Trophoblast cell (in vitro differentiated cells and primary cell): ENCODE results near the gene MACO1.

Experiments used
- DNase-seq, 2 donors: peaks; one replicate each; pipeline ENCODE4 v3.0.0-alpha.2; 2016
- H2AFZ ChIP-seq: 2 replicates; pipeline ENCODE4 v1.6.1; 2013; ENCODE audit warnings: low read length, moderate library complexity, mild to moderate bottlenecking; ENCODE audit not compliant: insufficient read depth, poor library complexity
- H2AK5ac ChIP-seq: 2 replicates; pipeline ENCODE4 v1.6.1; 2013; ENCODE audit warnings: mild to moderate bottlenecking, low read length
- H2BK120ac ChIP-seq: 2 replicates; pipeline ENCODE4 v1.6.1; 2013; ENCODE audit warnings: low read length, mild to moderate bottlenecking, moderate library complexity; ENCODE audit not compliant: insufficient read depth, poor library complexity
- H2BK12ac ChIP-seq: 2 replicates; pipeline ENCODE4 v1.6.1; 2013; ENCODE audit warnings: mild to moderate bottlenecking, low read length, moderate library complexity
- H2BK5ac ChIP-seq: 2 replicates; pipeline ENCODE4 v1.6.1; 2013; ENCODE audit warnings: low read length, low read depth, moderate library complexity, mild to moderate bottlenecking; ENCODE audit not compliant: poor library complexity
- H3K14ac ChIP-seq: 2 replicates; pipeline ENCODE4 v1.6.1; 2013; ENCODE audit warnings: mild to moderate bottlenecking, low read length
- H3K18ac ChIP-seq: 2 replicates; pipeline ENCODE4 v1.6.1; 2013; ENCODE audit warnings: mild to moderate bottlenecking, low read length
- H3K23ac ChIP-seq: 2 replicates; pipeline ENCODE4 v1.6.1; 2013; ENCODE audit warnings: low read length
- H3K27ac ChIP-seq: 2 replicates; pipeline ENCODE4 v1.5.1; 2013; ENCODE audit warnings: low read depth, mild to moderate bottlenecking, inconsistent platforms, low read length, moderate library complexity
- H3K27me3 ChIP-seq: 2 replicates; pipeline ENCODE4 v1.6.1; 2013; ENCODE audit warnings: inconsistent platforms, mild to moderate bottlenecking, low read length, moderate library complexity; ENCODE audit not compliant: insufficient read depth
- H3K36me3 ChIP-seq, 2 experiments: 1 replicate in 1 of 2; 2 replicates in 1 of 2; pipeline ENCODE4 v1.6.1; 2013; ENCODE audit warnings: low read length in 2 of 2, mild to moderate bottlenecking in 2 of 2, moderate library complexity in 1 of 2; ENCODE audit not compliant: insufficient read depth in 2 of 2, control insufficient read depth in 1 of 2
- H3K4ac ChIP-seq: 2 replicates; pipeline ENCODE4 v1.6.1; 2013; ENCODE audit warnings: low read depth, mild to moderate bottlenecking, low read length, moderate library complexity
- H3K4me1 ChIP-seq, 2 experiments: 1 replicate in 1 of 2; 2 replicates in 1 of 2; pipeline ENCODE4 v1.6.1; 2013; ENCODE audit warnings: low read length in 2 of 2, mild to moderate bottlenecking in 2 of 2, moderate library complexity in 1 of 2; ENCODE audit not compliant: insufficient read depth in 2 of 2, control insufficient read depth in 1 of 2
- H3K4me2 ChIP-seq: 2 replicates; pipeline ENCODE4 v1.6.1; 2013; ENCODE audit warnings: inconsistent platforms, mild to moderate bottlenecking, low read length, moderate library complexity
- H3K4me3 ChIP-seq: 2 replicates; pipeline ENCODE4 v1.5.1; 2013; ENCODE audit warnings: mild to moderate bottlenecking, low read depth, low read length, inconsistent platforms
- H3K79me1 ChIP-seq: one replicate; pipeline ENCODE4 v1.6.1; 2013; ENCODE audit warnings: low read length
- H3K79me2 ChIP-seq: 2 replicates; pipeline ENCODE4 v1.6.1; 2013; ENCODE audit warnings: low read length, mild to moderate bottlenecking; ENCODE audit not compliant: control insufficient read depth, insufficient read depth, poor library complexity
- H3K9ac ChIP-seq: 2 replicates; pipeline ENCODE4 v1.6.1; 2013; ENCODE audit warnings: mild to moderate bottlenecking, low read length
- H3K9me3 ChIP-seq: 2 replicates; pipeline ENCODE4 v1.6.1; 2013; ENCODE audit warnings: low read depth, mild to moderate bottlenecking, control low read depth, inconsistent platforms, low read length; ENCODE audit not compliant: insufficient read depth
- H4K12ac ChIP-seq: 2 replicates; pipeline ENCODE4 v1.6.1; 2013; ENCODE audit warnings: low read depth, mild to moderate bottlenecking, low read length, moderate library complexity
- H4K8ac ChIP-seq: 2 replicates; pipeline ENCODE4 v1.6.1; 2013; ENCODE audit warnings: low read depth, mild to moderate bottlenecking, low read length, moderate library complexity
- H4K91ac ChIP-seq: one replicate; pipeline ENCODE4 v1.6.1; 2013; ENCODE audit warnings: low read depth, mild to moderate bottlenecking, low read length, moderate library complexity
- WGBS: extraction: QIAGEN DNeasy Blood & Tissue Kit; methylation state at CpG from one replicate; pipeline ENCODE4 v1.1.7; 2013; ENCODE audit warnings: missing lambda C conversion rate; ENCODE audit not compliant: insufficient read length, insufficient coverage; ENCODE audit errors: extremely low coverage; 5-methylcytosine and 5-hydroxymethylcytosine counted together

Gene MACO1

GRCh38 chr1:25523542-25523941 lies 92.8 kb downstream of the MACO1 start:
- Histone ChIP-seq H3K27me3 (no peaks in the 10 kb centered on the region), H3K27ac (no peak overlapping the region), H2AK5ac (no peak overlapping the region), H3K23ac (no peak overlapping the region), H3K36me3 (no peaks in the 10 kb centered on the region), H3K79me2 (no peaks in the 10 kb centered on the region), H4K8ac (no peak overlapping the region), H4K91ac (no peak overlapping the region), H4K12ac (no peak overlapping the region), H3K4me2 (no peak overlapping the region), H2BK12ac (no peak overlapping the region), H2BK5ac (no peak overlapping the region), H3K18ac (no peak overlapping the region), H2AFZ (no peak overlapping the region), H3K14ac (no peak overlapping the region), H2BK120ac (no peak overlapping the region), H3K9ac (no peak overlapping the region), H3K4me1 (no peaks in the 10 kb centered on the region), H3K4me3 (no peak overlapping the region), H3K9me3 (no peaks in the 10 kb centered on the region), H3K79me1 (no peaks in the 10 kb centered on the region), H3K4ac (no peak overlapping the region)
- no CpG with 5 or more reads among the region's 10 CpGs for WGBS
- no peak for DNase-seq

- no CpG with 5 or more reads among the region's 15 CpGs for WGBS
- H3K36me3 ChIP-seq: no peaks in the 10 kb centered on the region
- H3K79me2 ChIP-seq: no peaks in the 10 kb centered on the region
- no peak for DNase-seq
- H3K4me2 ChIP-seq: no peak overlapping the region
- H4K8ac ChIP-seq: no peak overlapping the region
- no peaks in the 10 kb centered on the region for H3K4me1 ChIP-seq
- no peak overlapping the region for H3K4ac ChIP-seq
- no peak overlapping the region for H3K14ac ChIP-seq
- no peak overlapping the region for H3K9ac ChIP-seq
- H3K18ac ChIP-seq: no peak overlapping the region
- no peak overlapping the region for H2AFZ ChIP-seq
- no peak overlapping the region for H2BK120ac ChIP-seq
- H3K23ac ChIP-seq: no peak overlapping the region
- H2BK12ac ChIP-seq: no peak overlapping the region
- no peak overlapping the region for H2BK5ac ChIP-seq
- no peak overlapping the region for H3K27ac ChIP-seq
- no peak overlapping the region for H4K12ac ChIP-seq
- H3K27me3 ChIP-seq: no peaks in the 10 kb centered on the region
- H3K79me1 ChIP-seq: no peaks in the 10 kb centered on the region
- no peak overlapping the region for H3K4me3 ChIP-seq
- H4K91ac ChIP-seq: no peak overlapping the region
- H3K9me3 ChIP-seq: no peaks in the 10 kb centered on the region
- no peak overlapping the region for H2AK5ac ChIP-seq
Observed at GRCh38 chr1:25524568-25525360, 94.1 kb downstream of the MACO1 start.

- H3K79me2 ChIP-seq: no peaks in the 10 kb centered on the region
- no peak overlapping the region for H3K27ac ChIP-seq
- no peak overlapping the region for H3K4me2 ChIP-seq
- H3K23ac ChIP-seq: no peak overlapping the region
- H2BK120ac ChIP-seq: no peak overlapping the region
- no peak overlapping the region for H2AFZ ChIP-seq
- H2BK5ac ChIP-seq: no peak overlapping the region
- no peaks in the 10 kb centered on the region for H3K79me1 ChIP-seq
- no peaks in the 10 kb centered on the region for H3K36me3 ChIP-seq
- H4K8ac ChIP-seq: no peak overlapping the region
- no peak overlapping the region for H2AK5ac ChIP-seq
- no peak overlapping the region for H3K14ac ChIP-seq
- H3K18ac ChIP-seq: no peak overlapping the region
- H4K12ac ChIP-seq: no peak overlapping the region
- H3K4me1 ChIP-seq: no peaks in the 10 kb centered on the region
- no CpG with 5 or more reads among the region's 4 CpGs for WGBS
- H3K9ac ChIP-seq: no peak overlapping the region
- no peak overlapping the region for H2BK12ac ChIP-seq
- no peaks in the 10 kb centered on the region for H3K27me3 ChIP-seq
- no peak overlapping the region for H3K4ac ChIP-seq
- H3K4me3 ChIP-seq: no peak overlapping the region
- DNase-seq: no peak
- no peaks in the 10 kb centered on the region for H3K9me3 ChIP-seq
- no peak overlapping the region for H4K91ac ChIP-seq
Observed at GRCh38 chr1:25525361-25525688, 94.6 kb downstream of the MACO1 start.

- Histone ChIP-seq H2BK120ac (no peak overlapping the region), H3K23ac (no peak overlapping the region), H3K27me3 (no peaks in the 10 kb centered on the region), H2AK5ac (no peak overlapping the region), H3K9me3 (no peaks in the 10 kb centered on the region), H3K9ac (no peak overlapping the region), H3K27ac (no peak overlapping the region), H4K12ac (no peak overlapping the region), H2BK5ac (no peak overlapping the region), H3K4me1 (no peaks in the 10 kb centered on the region), H4K8ac (no peak overlapping the region), H3K4me2 (no peak overlapping the region), H3K79me1 (no peaks in the 10 kb centered on the region), H3K14ac (no peak overlapping the region), H3K36me3 (no peaks in the 10 kb centered on the region), H3K4ac (no peak overlapping the region), H4K91ac (no peak overlapping the region), H3K18ac (no peak overlapping the region), H3K79me2 (no peaks in the 10 kb centered on the region), H2AFZ (no peak overlapping the region), H3K4me3 (no peak overlapping the region), H2BK12ac (no peak overlapping the region)
- no peak for DNase-seq
- WGBS: no CpG with 5 or more reads among the region's 2 CpGs
Observed at GRCh38 chr1:25526753-25527152, 96.1 kb downstream of the MACO1 start.
